Measurements from ENCODE around the gene OR9A2.

The OR9A2 gene

GRCh38 chr7:143027032-143027431 lies at the start of gene OR9A2:
TSS of gene OR9A2 (minus strand) at chr7:143027132. CDS start at chr7:143027132, 0 bp downstream.
- DNase-seq = no peak

- no peak for DNase-seq
These were observed 47.2 kb upstream of the OR9A2 start for GRCh38 chr7:143074141-143074540.

- DNase-seq = no peak
These were observed 46.6 kb upstream of the OR9A2 start for GRCh38 chr7:143073556-143073955.

- no peak for DNase-seq
These were observed 43.1 kb upstream of the OR9A2 start for GRCh38 chr7:143069912-143070500.

- DNase-seq = no peak
These were observed 41.5 kb upstream of the OR9A2 start for GRCh38 chr7:143068446-143068845.

- no peak for DNase-seq
These were observed 36.8 kb upstream of the OR9A2 start for GRCh38 chr7:143063741-143064140.

- DNase-seq = no peak
These were observed 28.8 kb upstream of the OR9A2 start for GRCh38 chr7:143055754-143056153.

GRCh38 chr7:143054621-143055020 lies 27.7 kb upstream of the OR9A2 start:
- DNase-seq = no peak

GRCh38 chr7:143052041-143052440 lies 25.1 kb upstream of the OR9A2 start, which contains the start of gene OR6V1:
TSS of gene OR6V1 (plus strand) at chr7:143052341. CDS start at chr7:143052341, 0 bp downstream.
- no peak for DNase-seq

- DNase-seq = no peak
These were observed 24.0 kb upstream of the OR9A2 start for GRCh38 chr7:143050931-143051330.

GRCh38 chr7:143049362-143049761 lies 22.4 kb upstream of the OR9A2 start:
- no peak for DNase-seq

- no peak for DNase-seq
These were observed 21.9 kb upstream of the OR9A2 start for GRCh38 chr7:143048827-143049226.

- DNase-seq = no peak
These were observed 20.4 kb upstream of the OR9A2 start for GRCh38 chr7:143047326-143047725.

GRCh38 chr7:143046426-143046851 lies 19.5 kb upstream of the OR9A2 start:
- DNase-seq = no peak

- no peak for DNase-seq
These were observed 16.5 kb upstream of the OR9A2 start for GRCh38 chr7:143043391-143043790.

- no peak for DNase-seq
These were observed 15.9 kb upstream of the OR9A2 start for GRCh38 chr7:143042790-143043271.

- no peak for DNase-seq
These were observed 15.3 kb upstream of the OR9A2 start for GRCh38 chr7:143042159-143042789.

- no peak for DNase-seq
These were observed 14.4 kb upstream of the OR9A2 start for GRCh38 chr7:143041346-143041745.

- DNase-seq = no peak
These were observed 13.3 kb upstream of the OR9A2 start for GRCh38 chr7:143040209-143040715.

GRCh38 chr7:143038635-143039034 lies 11.7 kb upstream of the OR9A2 start:
- no peak for DNase-seq

- no peak for DNase-seq
These were observed 751 bp upstream of the OR9A2 start for GRCh38 chr7:143027683-143028082.

- DNase-seq = no peak
These were observed 1.6 kb downstream of the OR9A2 start for GRCh38 chr7:143025371-143025770.

GRCh38 chr7:143023047-143023446 lies 3.9 kb downstream of the OR9A2 start:
- no peak for DNase-seq

- DNase-seq = no peak
These were observed 8.0 kb downstream of the OR9A2 start for GRCh38 chr7:143018931-143019330.
